IMR-90 (cell line): ENCODE results near the gene FAM89A.

Experiments used
- CTCF ChIP-seq: conservative IDR thresholded peaks from 2 replicates; pipeline ENCODE4 v1.5.1; 2012; ENCODE audit warnings: mild to moderate bottlenecking, low read depth, low read length, improper control_type of control experiment
- RCOR1 ChIP-seq: IDR thresholded peaks from 2 replicates; pipeline ENCODE4 v1.6.1; 2012; ENCODE audit warnings: mild to moderate bottlenecking, low read length, improper control_type of control experiment; ENCODE audit not compliant: insufficient replicate concordance
- RFX5 ChIP-seq: IDR thresholded peaks from 2 replicates; pipeline ENCODE4 v1.8.0; 2012; ENCODE audit warnings: low read depth, mild to moderate bottlenecking, low read length, moderate library complexity

- TF ChIP-seq RCOR1 (no peak), CTCF (no peak), RFX5 (no peak)
These were observed 17.4 kb upstream of the FAM89A start for GRCh38 chr1:231057410-231057809.
